HG03039 (cell line): ENCODE data around the gene KRT9.
"Not testable (repeated sequence)": the region's sequence is repeated elsewhere in the genome, so short reads cannot be mapped to it uniquely, and the experiment has no call there.

ENCODE experiments used
- ATAC-seq: cut with Tn5 transposase; IDR thresholded peaks from one replicate; pipeline ENCODE4 v1.9.1; 2021; ENCODE audit warnings: mild to moderate bottlenecking, moderate library complexity; ENCODE audit not compliant: unreplicated experiment

KRT9 gene

DNA sequence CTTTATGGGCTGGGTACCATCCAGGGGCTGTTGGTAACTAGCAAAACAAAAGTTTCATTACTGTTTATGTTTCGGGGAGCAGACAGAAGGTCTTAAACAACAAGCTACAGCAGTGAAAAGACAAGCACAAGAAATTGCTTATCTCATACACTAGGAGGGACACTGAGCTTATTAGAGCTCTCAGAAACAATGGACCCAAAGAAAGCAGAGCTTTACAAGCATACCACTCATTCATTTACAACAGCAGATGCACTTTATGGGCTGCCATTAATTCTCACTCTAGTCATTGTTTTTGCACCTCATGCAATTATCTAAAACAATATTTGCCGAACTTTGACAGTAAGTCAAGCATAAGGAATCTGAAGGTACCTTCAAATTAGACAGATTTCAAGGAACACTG, 30.7 kb upstream of the KRT9 start:
- ATAC-seq = no peak

DNA sequence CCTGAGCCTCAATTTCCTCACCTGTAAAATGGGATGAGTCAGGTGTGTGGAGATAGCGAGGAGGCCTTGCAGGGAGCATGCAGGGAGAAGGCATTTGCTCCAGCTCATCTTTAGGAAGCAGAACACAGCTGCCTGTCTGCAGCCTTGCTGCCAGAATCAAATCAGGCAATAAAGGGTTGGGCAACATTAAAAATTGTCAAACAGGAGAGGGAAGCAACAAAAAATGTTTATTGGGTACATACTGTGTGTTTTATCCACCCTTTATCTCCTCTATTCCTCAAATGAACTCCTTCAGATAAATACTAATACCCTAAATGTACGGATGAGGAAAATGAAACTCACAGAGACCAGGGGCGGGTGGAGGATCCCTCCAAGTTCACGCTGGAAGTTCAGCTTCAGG, 28.5 kb upstream of the KRT9 start:
- ATAC-seq = no peak

DNA sequence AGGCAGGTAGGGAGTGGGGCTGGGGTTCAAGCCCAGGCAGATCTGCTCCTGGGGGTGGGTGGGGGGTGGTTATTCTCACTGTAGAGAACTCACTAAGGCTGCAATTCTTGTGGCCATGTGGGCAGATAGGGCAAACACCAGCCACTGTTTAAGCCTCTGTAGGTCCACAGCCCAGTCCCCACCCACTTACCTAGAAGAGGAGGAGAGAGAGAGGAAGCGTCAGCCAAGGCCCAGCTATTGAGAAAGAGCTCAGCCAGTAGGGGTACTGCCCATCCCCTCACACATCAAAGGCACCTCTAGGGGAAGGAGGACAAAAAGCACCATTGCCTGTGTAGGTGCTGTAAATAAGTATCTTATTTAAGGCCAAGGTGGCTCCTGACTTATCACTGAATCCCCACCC, 27.8 kb upstream of the KRT9 start:
- no peak for ATAC-seq

DNA sequence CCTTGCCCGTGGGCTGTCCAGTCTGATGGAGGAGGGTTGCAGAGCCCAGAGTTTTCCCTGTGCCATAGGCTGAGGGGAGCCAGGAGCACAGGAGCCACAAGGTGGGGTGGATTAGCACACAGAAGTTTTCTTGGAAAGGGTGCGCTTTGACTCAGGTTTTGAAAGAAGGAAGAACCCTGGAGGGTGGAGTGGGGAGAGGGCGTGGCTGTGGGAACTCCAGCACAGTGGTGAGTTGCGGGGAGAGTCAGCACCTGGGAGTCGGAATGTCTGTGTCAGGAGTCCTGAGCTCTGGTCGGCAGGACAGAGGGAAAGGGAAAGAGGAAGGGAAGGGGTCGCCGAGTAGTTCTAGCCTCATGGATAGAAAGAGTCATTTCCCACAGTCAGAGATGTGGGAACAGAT, 23.7 kb upstream of the KRT9 start:
- no peak for ATAC-seq

DNA sequence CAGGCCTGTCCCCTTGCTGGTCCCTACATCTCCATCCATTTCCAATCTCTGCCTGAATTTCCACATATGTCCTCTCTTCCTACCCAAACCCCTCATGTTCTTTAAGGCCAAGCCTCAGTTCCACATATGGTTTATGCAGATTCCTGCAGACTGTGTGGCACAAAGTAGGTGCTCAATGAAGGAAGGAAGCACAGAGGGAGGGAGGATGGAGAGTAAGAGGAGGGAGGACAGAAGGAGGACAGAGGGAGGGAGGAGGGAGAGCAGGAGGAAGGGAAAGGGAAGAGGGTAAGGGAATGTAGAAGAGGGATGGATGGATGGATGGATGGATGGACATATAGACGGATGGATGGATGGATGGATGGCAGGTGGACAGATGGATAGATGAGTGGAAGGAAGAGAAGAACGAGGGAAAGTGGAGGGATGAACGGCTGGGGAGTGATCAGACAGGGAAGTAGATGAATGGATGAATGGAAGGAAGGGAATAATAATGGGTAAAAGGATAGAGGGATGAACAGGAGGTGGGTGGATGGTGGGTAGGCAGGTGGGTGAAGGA, 22.6 kb upstream of the KRT9 start:
- ATAC-seq = no peak

DNA sequence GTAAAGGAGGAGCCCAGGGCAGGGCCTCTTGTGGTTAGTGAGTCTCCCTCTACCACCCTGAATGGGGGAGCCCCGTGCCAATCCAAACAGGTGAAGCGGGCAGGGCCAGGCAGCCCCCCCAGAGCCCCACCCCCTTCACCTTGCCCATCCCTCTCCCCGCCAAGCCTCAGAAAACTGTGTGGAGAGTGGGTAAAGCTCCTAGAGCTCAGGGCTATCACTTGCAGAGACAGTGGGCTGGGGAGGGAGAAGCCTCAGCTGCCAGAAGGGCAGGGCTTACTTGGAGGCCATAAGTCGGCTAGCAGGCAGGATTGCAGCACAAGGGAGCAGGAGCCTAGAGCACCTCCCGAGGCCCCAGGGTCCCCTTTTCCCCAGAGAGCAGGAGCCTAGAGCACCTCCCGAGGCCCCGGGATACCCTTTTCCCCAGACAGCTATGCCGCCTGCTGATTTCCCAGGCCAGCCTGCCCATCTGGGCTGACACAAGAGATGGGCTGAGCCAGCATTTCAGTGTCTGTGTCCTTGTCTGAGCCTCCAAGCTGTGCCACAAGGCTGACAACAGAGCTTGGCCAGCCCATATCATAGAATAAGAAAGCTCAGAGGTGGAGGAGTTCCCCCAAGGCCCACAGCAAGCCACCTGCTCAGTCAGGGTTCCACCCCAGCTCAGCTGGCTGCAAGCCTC, 21.6 kb upstream of the KRT9 start:
- no peak for ATAC-seq

DNA sequence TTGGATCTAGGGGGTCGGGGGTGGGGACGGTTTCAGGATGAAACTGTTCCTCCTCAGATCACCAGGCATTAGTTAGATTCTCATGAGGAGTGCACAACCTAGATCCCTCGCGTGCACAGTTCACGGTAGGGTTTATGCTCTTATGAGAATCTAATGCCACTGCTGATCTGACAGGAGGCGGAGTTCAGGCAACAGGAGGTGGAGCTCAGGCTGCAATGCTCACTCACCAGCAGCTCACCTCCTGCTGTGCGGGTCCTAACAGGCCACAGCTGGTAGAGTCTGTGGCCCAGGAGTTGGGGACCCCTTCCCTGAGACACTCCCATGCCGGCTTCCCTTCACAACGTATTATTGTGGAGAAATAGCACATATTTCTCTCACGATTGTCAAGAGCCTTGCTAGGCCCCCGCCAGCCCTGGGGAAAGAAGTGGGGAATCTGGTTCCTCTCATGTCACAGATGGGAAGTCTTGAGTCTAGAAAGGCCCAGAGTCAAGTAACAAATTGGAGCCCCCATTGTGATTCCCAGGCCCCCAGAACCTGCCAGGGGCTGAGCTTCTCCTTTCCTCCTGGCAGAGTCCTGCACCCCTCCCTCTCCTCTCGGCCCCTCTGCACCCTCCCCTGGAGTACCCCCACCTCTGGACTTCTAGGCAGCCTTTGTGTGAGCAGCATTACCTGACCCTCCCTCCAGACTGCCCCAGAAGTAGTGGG, 20.9 kb upstream of the KRT9 start:
- no peak for ATAC-seq

DNA sequence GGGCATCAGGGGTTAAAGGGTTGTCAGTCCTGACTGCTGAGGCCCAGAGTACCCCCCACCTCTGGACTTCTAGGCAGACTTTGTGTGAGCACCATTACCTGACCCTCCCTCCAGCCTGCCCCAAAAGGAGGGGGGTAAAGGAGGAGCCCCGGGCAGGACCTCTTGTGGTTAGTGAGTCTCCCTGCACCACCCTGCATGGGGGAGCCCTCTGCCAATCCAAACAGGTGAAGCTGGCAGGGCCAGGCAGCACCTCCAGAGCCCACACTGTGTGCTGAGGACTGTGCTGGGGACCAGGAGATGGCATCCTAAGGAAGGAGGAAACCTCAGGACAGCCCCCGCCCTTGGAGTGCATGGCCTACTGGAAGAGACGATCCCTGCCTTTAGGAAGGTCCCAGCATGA, 17.4 kb upstream of the KRT9 start:
- no peak for ATAC-seq

DNA sequence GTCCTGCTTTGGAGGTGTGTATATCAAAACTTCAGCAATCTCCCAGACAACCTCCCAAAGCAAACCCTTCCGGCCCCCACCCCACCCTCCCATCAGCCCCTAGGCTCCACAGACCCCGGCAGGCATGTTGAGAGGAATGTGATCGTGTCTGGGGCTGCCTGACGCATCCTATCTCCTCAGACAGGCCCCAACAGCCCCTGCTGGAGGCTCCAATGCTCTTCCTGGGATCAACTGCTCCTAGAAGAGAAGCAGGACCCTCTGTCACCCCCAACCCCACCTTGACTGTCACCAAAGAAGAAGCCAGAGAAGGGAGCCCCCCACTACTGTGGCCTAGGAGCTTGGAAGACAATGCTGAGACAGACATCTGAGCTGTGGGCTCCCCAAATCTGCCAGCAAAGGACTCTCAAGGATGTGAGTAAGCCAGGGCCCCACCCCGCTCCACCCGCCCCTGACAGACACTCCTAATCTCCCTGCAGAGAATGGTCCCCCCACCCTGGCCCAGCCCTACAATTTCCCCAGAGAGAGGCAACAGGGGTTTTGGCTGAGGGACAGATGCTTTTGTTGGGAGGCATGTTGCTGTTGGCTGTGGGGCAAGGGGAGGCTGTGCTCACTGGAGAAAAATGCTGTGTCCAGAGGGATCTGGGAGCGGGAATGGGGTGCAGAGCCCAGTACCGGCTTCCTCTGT, 16.4 kb upstream of the KRT9 start:
- no peak for ATAC-seq

DNA sequence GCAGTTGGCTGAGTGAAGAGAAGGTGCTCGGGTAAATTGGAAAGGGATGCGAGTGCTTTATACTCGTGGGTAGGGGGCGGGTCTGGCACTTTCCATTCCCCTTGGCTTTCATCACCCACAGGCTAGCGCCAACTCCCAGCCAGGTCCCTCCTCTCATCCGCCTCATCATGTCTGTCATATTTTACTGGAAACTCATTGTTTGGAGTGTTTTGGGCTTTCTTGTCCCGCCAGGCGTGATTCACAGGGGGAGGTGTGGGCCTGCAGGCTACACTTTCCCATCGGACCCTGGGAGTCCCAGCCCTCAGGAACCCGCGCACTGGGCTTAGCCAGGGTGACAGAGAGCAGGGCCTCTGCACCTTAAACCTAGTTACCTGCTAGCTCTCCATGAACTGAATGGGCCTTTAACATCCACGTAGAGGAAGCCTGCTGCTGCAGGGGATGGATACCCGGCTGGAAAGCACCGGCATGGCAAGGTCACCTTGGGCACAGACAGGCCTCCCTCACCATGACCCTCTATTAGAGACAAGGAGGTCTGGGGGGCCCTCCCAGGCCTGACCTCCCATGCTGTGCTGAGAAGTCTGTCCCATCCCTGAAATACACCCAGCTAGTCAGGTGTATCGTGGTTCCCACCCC, 15.1 kb upstream of the KRT9 start, which contains the start of gene KRT14:
Gene KRT14 (minus strand): TSS at position 33 of the 633 bp plus-strand sequence. CDS start 61 bp downstream, outside the sequence.
- no peak for ATAC-seq

DNA sequence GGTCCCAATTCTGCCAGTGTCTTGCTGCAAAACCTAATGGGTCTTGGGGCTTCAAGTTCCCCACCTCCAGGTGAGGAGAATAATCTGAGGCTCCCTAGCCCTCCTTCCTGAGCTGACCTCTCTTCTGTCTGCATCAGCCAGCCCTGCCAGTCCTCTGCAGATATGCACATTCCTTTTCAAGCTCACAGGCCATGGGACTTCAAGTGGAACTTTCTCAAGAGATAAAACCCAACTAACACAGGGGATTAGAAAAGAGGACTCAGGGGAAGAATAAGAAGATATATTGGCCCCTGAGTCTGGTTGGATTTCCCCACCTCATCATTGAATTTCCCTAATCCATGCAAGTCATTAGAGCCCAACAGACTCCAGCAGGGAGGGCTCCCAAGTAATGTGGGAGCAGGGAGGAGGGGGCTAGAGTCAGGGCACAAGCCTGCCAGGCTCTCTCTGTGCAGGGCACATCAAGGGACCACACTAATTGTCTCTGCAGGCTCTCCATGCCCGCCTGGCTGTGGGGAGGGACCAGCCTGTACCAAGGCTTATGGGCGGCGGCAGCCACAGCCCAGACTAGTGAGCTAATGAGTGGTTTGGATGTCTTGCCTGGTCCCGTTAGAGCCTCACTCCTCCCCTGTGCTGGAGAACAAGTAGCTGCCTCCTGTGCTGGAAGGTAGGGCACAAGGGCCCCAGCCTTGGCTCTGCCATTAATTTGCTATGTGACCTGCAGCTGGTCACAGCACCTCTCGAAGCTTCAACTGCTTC, 13.6 kb upstream of the KRT9 start:
- no peak for ATAC-seq

DNA sequence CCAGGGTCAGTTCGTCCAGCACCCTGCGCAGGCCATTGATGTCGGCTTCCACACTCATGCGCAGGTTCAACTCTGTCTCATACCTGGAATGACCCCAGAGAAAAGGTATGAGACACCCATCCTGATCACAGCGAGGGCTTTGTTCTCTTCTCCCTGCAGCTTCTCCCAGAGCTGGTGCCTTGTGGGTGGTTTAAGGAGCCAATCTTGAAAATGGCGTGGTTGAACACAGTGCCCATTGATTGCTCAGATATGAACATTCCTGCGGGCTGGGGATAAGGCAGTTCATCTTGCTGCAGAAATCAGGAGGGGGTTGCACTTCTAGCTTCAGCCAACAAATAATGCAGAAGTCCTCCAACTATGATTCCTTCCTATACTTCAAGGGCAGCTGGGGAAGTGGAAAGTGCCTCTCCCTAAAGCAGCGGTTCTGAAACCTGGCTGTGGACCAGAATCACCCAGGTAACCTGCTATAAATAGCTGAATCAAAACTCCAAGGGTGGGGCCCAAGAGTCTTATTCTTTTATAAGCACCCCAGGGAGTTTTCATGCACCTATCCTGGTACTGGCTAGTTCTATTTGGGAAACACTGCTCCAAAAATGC, 12.6 kb upstream of the KRT9 start:
- ATAC-seq = not testable (repeated sequence)

DNA sequence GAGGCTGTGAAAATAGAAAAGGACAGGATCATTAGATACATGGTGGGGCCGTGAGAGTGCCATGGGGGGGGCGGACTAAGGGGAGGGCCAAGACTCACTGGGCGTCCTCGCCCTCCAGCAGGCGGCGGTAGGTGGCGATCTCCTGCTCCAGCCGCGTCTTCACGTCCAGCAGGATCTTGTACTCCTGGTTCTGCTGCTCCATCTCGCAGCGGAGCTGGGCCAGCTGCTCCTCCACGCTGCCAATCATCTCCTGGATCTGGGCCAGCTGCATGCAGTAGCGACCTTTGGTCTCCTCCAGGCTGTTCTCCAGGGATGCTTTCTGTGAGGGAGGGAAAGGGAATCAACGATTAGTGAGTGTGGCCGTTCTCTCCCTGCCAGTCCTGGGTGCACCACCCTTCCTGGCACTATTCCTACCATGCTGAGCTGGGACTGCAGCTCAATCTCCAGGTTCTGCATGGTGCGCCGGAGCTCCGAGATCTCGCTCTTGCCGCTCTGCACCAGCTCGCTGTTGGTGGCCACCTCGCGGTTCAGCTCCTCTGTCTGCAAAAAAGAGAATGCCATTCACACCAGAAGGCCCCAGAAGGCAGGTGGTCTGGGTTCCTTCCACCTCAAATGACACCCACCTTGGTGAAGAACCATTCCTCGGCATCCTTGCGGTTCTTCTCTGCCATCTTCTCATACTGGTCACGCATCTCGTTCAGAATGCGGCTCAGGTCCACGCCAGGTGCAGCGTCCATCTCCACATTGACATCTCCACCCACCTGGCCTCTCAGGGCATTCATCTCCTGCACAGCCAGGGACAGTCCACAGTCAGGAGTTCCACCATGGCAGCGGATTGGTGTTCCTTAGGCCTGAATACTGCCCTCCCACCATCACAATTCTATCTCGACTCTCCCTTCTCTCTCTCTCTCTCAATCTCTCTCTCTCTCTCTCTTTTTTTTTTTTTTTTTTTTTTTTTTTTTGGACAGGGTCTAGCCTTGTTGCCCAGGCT, 11.6 kb upstream of the KRT9 start:
- ATAC-seq = no peak

DNA sequence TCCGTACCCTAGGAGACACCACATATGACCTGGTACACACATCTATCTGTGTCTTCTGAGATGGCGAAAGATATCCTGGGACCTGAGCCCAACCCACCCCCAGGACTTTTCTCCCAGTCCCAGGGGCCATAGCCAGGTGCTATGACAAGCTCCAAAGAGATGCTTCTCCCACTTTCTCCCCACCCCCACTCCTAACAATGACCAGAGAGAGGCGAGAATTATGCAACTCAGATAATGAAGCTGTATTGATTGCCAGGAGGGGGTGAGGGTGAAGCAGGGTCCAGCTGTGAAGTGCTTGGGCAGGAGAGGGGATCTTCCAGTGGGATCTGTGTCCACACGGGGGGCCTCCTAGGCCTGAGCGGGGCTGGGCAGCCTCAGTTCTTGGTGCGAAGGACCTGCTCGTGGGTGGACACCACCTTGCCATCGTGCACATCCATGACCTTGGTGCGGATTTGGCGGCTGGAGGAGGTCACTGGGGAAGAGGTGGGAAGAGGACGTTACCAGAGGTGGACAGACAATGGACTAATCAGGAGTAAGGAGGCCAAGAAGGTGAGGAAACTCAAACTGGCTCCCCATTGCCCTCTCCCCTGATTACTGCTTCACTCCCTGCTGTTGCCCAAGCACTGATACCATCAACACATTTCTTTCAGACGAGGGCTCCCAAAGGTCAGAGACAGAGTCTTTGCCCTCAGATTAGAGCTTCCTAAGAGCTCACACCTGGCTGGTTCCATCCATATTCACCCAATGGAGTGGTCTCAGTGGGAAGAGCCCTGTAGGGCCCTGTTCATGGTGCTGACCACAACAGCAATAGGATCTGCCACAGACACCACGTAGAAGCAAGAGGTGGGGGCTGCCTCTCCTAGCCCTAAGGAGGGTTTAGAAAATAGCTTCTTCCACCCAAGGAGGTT, 10.5 kb upstream of the KRT9 start:
- ATAC-seq = not testable (repeated sequence)

DNA sequence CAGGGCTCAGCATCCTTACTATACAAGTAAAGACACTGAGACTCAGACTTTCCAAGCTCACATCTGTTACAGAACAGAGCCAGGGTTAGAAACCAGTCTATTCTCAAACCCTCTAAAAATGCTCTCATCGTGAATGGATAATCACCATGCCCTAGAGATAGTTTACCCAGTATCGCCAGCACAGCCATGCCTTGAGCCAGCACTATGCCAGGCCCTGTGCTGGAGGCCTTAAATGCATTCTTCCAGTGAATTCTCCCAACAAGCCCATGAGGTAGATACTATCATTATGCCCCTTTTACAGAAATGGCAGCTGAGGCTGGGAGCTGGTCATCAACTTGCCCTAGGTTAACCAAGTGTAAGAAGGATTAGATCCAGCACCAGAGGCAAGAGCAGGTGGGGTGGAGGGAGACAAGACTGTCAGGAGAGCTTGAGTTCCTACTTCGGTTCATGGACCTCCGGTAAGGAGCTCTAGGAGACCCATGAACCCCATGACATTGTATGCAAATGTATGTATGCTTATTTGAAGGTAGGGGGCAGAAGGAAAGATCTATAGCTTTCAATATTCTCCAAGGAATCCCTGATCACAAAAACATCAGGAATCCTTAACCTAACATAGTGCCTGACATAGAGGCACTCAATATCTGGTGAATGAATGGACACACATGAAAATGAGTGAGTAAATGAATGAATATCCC, 9.7 kb upstream of the KRT9 start:
- ATAC-seq = no peak

DNA sequence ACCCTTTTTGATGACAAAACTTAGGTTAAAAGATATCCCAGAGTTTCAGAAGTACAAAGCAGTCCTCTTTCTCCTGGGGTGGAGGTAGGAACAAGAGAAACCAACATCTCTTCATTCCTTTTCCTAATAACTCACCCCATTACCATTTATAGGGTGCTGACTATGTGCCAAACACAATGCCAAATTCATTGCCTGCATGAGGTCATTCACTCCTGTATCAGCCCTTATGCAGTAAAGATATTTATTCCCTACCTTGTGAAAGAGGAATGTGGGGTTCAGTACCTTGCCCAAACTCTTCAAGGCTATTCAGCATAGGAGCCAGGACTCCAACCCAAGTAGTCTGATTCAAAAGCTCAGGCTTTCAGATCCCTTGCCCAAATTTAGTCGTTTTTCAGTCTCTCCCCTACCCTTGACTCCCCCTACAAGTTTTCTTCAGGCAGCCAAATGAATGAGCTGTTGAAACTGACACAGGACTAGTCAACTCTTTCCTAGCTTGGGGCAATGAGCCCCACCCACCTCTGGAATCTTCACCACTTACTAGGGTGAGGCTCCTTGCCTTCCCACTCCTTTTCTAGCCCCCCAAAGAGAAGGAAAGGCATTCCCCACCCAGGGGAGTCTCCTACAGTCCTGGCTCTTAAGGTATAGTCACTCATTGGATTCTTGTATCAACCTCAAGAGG, 9.0 kb upstream of the KRT9 start:
- no peak for ATAC-seq

DNA sequence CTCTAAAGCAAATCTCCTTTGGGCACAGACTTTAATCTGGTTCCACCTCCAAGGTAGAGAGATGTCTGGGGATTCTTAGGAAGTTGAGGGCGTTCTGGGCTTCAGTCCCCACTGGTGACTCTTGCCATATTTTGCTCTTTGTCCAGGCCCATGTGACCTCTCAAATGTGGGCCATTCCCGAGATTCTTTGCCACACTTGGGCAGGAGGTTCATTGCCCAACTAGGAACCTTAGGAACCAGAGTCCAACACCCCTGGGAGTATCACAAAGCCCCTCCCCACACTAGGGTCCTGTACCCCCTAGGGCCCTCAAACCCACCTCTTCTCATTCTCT, 8.4 kb upstream of the KRT9 start:
- ATAC-seq = no peak
